H9 (cell line): ENCODE measurements around the gene CFAP61. TPM values are rescaled to one million over a fixed set of nuclear protein-coding genes. Genes with fewer than 3 reads are reported as not detected.
A peak's percentile ranks its signal among the peaks of the same experiment; 100 is the strongest.

Experiments used
- DNase-seq: peaks from one replicate; pipeline ENCODE4 v3.0.0-alpha.2; 2017
- H2AFZ ChIP-seq: one replicate; pipeline ENCODE4 v1.6.1; 2013; ENCODE audit warnings: mild to moderate bottlenecking, low read length, control low read depth, moderate library complexity
- H2AK5ac ChIP-seq: 2 replicates; pipeline ENCODE4 v1.6.1; 2013; ENCODE audit warnings: low read length, control low read depth, mixed read lengths; ENCODE audit not compliant: insufficient read length
- H2BK120ac ChIP-seq: one replicate; pipeline ENCODE4 v1.6.1; 2013; ENCODE audit warnings: low read depth, mild to moderate bottlenecking, low read length, control low read depth, inconsistent platforms; ENCODE audit not compliant: poor library complexity, severe bottlenecking
- H2BK12ac ChIP-seq: 2 replicates; pipeline ENCODE4 v1.6.1; 2013; ENCODE audit warnings: low read length, control low read depth, mixed read lengths, low read depth; ENCODE audit not compliant: insufficient read length
- H2BK15ac ChIP-seq: 2 replicates; pipeline ENCODE4 v1.6.1; 2013; ENCODE audit warnings: low read depth, low read length, control low read depth
- H2BK20ac ChIP-seq: one replicate; pipeline ENCODE4 v1.6.1; 2013; ENCODE audit warnings: low read depth, mild to moderate bottlenecking, low read length, control low read depth, inconsistent platforms; ENCODE audit not compliant: poor library complexity, severe bottlenecking
- H2BK5ac ChIP-seq: 2 replicates; pipeline ENCODE4 v1.6.1; 2013; ENCODE audit warnings: low read length, control low read depth, mixed read lengths; ENCODE audit not compliant: insufficient read length
- H3K14ac ChIP-seq: 2 replicates; pipeline ENCODE4 v1.6.1; 2013; ENCODE audit warnings: low read length, control low read depth; ENCODE audit not compliant: insufficient read depth
- H3K18ac ChIP-seq: 2 replicates; pipeline ENCODE4 v1.6.1; 2013; ENCODE audit warnings: low read depth, mild to moderate bottlenecking, mixed read lengths, low read length, control low read depth; ENCODE audit not compliant: insufficient read length
- H3K23ac ChIP-seq: 2 replicates; pipeline ENCODE4 v1.6.1; 2013; ENCODE audit warnings: low read length, control low read depth, mixed read lengths, low read depth; ENCODE audit not compliant: insufficient read length
- H3K23me2 ChIP-seq: 2 replicates; pipeline ENCODE4 v1.6.1; 2013; ENCODE audit warnings: low read depth, mild to moderate bottlenecking, mixed read lengths, low read length, control low read depth; ENCODE audit not compliant: insufficient read length, poor library complexity, severe bottlenecking
- H3K27ac ChIP-seq: 2 replicates; pipeline ENCODE4 v1.5.1; 2013; ENCODE audit warnings: low read length, control low read depth, mixed read lengths, low read depth; ENCODE audit not compliant: insufficient read length
- H3K27me3 ChIP-seq: 2 replicates; pipeline ENCODE4 v1.6.1; 2013; ENCODE audit warnings: low read length, control low read depth, inconsistent platforms; ENCODE audit not compliant: insufficient read depth
- H3K4ac ChIP-seq: 2 replicates; pipeline ENCODE4 v1.6.1; 2013; ENCODE audit warnings: low read depth, mild to moderate bottlenecking, control low read depth, inconsistent platforms, low read length, moderate library complexity
- H3K4me1 ChIP-seq: 2 replicates; pipeline ENCODE4 v1.6.1; 2013; ENCODE audit warnings: low read length, control low read depth, inconsistent platforms; ENCODE audit not compliant: insufficient read depth
- H3K4me2 ChIP-seq: 2 replicates; pipeline ENCODE4 v1.6.1; 2013; ENCODE audit warnings: low read length, control low read depth, mixed read lengths; ENCODE audit not compliant: insufficient read length, insufficient read depth
- H3K56ac ChIP-seq: 2 replicates; pipeline ENCODE4 v1.6.1; 2013; ENCODE audit warnings: low read depth, mild to moderate bottlenecking, mixed read lengths, low read length, control low read depth; ENCODE audit not compliant: insufficient read length
- H3K79me1 ChIP-seq: 2 replicates; pipeline ENCODE4 v1.6.1; 2013; ENCODE audit warnings: low read depth, mild to moderate bottlenecking, moderate library complexity, low read length, control low read depth, inconsistent platforms; ENCODE audit not compliant: insufficient read depth, poor library complexity, severe bottlenecking
- H3K79me2 ChIP-seq: 2 replicates; pipeline ENCODE4 v1.6.1; 2013; ENCODE audit warnings: low read length, control low read depth, inconsistent platforms; ENCODE audit not compliant: insufficient read depth
- H3K9ac ChIP-seq: 2 replicates; pipeline ENCODE4 v1.6.1; 2013; ENCODE audit warnings: low read length, control low read depth, mixed read lengths; ENCODE audit not compliant: insufficient read length; ENCODE audit errors: extremely low read depth
- H3K9me3 ChIP-seq: one replicate; pipeline ENCODE4 v1.6.1; 2013; ENCODE audit warnings: low read depth, low read length, inconsistent platforms; ENCODE audit not compliant: control insufficient read depth
- H3T11ph ChIP-seq: one replicate; pipeline ENCODE4 v1.6.1; 2013; ENCODE audit warnings: mild to moderate bottlenecking, low read length, control low read depth, inconsistent platforms
- H4K20me1 ChIP-seq: one replicate; pipeline ENCODE4 v1.6.1; 2013; ENCODE audit not compliant: control insufficient read depth, insufficient read length, insufficient read depth
- H4K5ac ChIP-seq: 2 replicates; pipeline ENCODE4 v1.6.1; 2013; ENCODE audit warnings: low read depth, mild to moderate bottlenecking, mixed read lengths, low read length, control low read depth; ENCODE audit not compliant: insufficient read length
- H4K8ac ChIP-seq: replicated peaks from 2 replicates; pipeline ENCODE4 v1.6.1; 2013; ENCODE audit warnings: low read length, control low read depth, mixed read lengths, low read depth; ENCODE audit not compliant: insufficient read length
- H4K91ac ChIP-seq: 2 replicates; pipeline ENCODE4 v1.6.1; 2013; ENCODE audit warnings: low read depth, mild to moderate bottlenecking, moderate library complexity, mixed read lengths, low read length, control low read depth; ENCODE audit not compliant: insufficient read length
- H3K27ac Mint-ChIP-seq, 3 experiments: 2 replicates in 2 of 3; 3 replicates in 1 of 3; pipeline ENCODE4 v1.8.0; 2020 to 2021; ENCODE audit warnings: mixed read lengths in 3 of 3, mild to moderate bottlenecking in 1 of 3, moderate library complexity in 1 of 3
- H3K27me3 Mint-ChIP-seq: 2 replicates; pipeline ENCODE4 v1.8.0; 2021; ENCODE audit warnings: low read depth, mild to moderate bottlenecking, moderate library complexity, mixed read lengths
- H3K36me3 Mint-ChIP-seq, 3 experiments: 2 replicates in 2 of 3; 3 replicates in 1 of 3; pipeline ENCODE4 v1.8.0; 2020 to 2021; ENCODE audit warnings: low read depth in 3 of 3, mixed read lengths in 3 of 3; ENCODE audit not compliant: insufficient read depth in 1 of 3
- H3K4me1 Mint-ChIP-seq, 2 experiments: 2 replicates each; pipeline ENCODE4 v1.8.0; 2020; ENCODE audit warnings: mixed read lengths in 2 of 2
- H3K4me3 Mint-ChIP-seq, 2 experiments: 2 replicates in 1 of 2; 3 replicates in 1 of 2; pipeline ENCODE4 v1.8.0; 2020 to 2021; ENCODE audit warnings: mild to moderate bottlenecking in 2 of 2, mixed read lengths in 2 of 2, moderate library complexity in 1 of 2
- H3K9me3 Mint-ChIP-seq, 2 experiments: 2 replicates in 1 of 2; 3 replicates in 1 of 2; pipeline ENCODE4 v1.8.0; 2020; ENCODE audit warnings: mild to moderate bottlenecking in 2 of 2, mixed read lengths in 2 of 2, moderate library complexity in 1 of 2
- CTCF ChIP-seq: fragments of 200-600 bp; sonication (generic); conservative IDR thresholded peaks from 3 replicates; pipeline ENCODE4 v1.8.0; 2021; ENCODE audit warnings: antibody characterized with exemption, mild to moderate bottlenecking
- WGBS: extraction: QIAGEN DNeasy Blood & Tissue Kit; methylation state at CpG from one replicate; pipeline ENCODE4 v1.1.7; 2013; ENCODE audit warnings: missing lambda C conversion rate, low lambda C conversion rate, mixed read lengths; ENCODE audit not compliant: insufficient read length; ENCODE audit errors: extremely low coverage; 5-methylcytosine and 5-hydroxymethylcytosine counted together
- total RNA-seq: library from RNA; stranded (reverse); gene quantifications from 2 replicates; pipeline ENCODE4 v1.2.1, GENCODE V29; 2021

CFAP61 gene
- total RNA-seq, 1 experiment from 2014 or later, result 0.44 TPM

GRCh38 chr20:20020908-20021307 lies 31.4 kb upstream of the CFAP61 start:
- peaks cover 0 to 12% (median 9%) of the 10 kb centered on the region in 3 experiments; a peak in 5 of 7 replicates for H3K36me3 Mint-ChIP-seq
- Histone ChIP-seq H2AK5ac (no peak overlapping the region), H3K56ac (no peak overlapping the region), H4K20me1 (no peaks in the 10 kb centered on the region), H3K4me1 (peaks cover 2% of the 10 kb centered on the region; the same call in 1 of the 2 replicates), H3K18ac (no peak overlapping the region), H2BK5ac (no peak overlapping the region), H4K91ac (no peak overlapping the region), H2BK120ac (no peak overlapping the region), H4K8ac (no peak overlapping the region), H3K23me2 (no peaks in the 10 kb centered on the region), H3K27ac (no peak overlapping the region), H2BK20ac (no peak overlapping the region), H4K5ac (no peak overlapping the region), H3K79me1 (peaks cover 6% of the 10 kb centered on the region), H2BK15ac (no peak overlapping the region), H3K4ac (no peak overlapping the region), H2AFZ (no peak overlapping the region), H2BK12ac (no peak overlapping the region), H3K27me3 (no peaks in the 10 kb centered on the region), H3T11ph (no peak overlapping the region), H3K14ac (no peak overlapping the region), H3K9me3 (no peaks in the 10 kb centered on the region), H3K23ac (no peak overlapping the region), H3K79me2 (peaks cover 11% of the 10 kb centered on the region; the same call in 1 of the 2 replicates), H3K9ac (no peak overlapping the region), H3K4me2 (no peak overlapping the region)
- peak overlapping the region in 2 of 3 experiments; percentile 42 to 87; a peak in 3 of 7 replicates for H3K27ac Mint-ChIP-seq
- no peaks in the 10 kb centered on the region for H3K9me3 Mint-ChIP-seq
- no peaks in the 10 kb centered on the region; the same call in 1 of the 2 replicates for H3K27me3 Mint-ChIP-seq
- TF ChIP-seq CTCF, result no peak
- WGBS, result no CpG with 5 or more reads among the region's 11 CpGs
- peaks cover 15 to 27% of the 10 kb centered on the region in 2 experiments for H3K4me1 Mint-ChIP-seq
- DNase-seq, result no peak
- no peak overlapping the region for H3K4me3 Mint-ChIP-seq
